GM10266 (cell line): ENCODE data around the gene FFAR4.
"Not testable (repeated sequence)": the region's sequence is repeated elsewhere in the genome, so short reads cannot be mapped to it uniquely, and the experiment has no call there.

Experiments used
- DNase-seq: peaks from one replicate; pipeline ENCODE4 v3.0.0; 2012; ENCODE audit errors: extremely low spot score
- TF ChIP-seq, protein P1 (sequence below): IDR thresholded peaks from 2 replicates; pipeline ENCODE4 v1.5.1; 2012; ENCODE audit warnings: mild to moderate bottlenecking, low read depth; ENCODE audit not compliant: control insufficient read depth, insufficient read depth; ENCODE audit errors: missing control alignments

FFAR4 gene

DNA sequence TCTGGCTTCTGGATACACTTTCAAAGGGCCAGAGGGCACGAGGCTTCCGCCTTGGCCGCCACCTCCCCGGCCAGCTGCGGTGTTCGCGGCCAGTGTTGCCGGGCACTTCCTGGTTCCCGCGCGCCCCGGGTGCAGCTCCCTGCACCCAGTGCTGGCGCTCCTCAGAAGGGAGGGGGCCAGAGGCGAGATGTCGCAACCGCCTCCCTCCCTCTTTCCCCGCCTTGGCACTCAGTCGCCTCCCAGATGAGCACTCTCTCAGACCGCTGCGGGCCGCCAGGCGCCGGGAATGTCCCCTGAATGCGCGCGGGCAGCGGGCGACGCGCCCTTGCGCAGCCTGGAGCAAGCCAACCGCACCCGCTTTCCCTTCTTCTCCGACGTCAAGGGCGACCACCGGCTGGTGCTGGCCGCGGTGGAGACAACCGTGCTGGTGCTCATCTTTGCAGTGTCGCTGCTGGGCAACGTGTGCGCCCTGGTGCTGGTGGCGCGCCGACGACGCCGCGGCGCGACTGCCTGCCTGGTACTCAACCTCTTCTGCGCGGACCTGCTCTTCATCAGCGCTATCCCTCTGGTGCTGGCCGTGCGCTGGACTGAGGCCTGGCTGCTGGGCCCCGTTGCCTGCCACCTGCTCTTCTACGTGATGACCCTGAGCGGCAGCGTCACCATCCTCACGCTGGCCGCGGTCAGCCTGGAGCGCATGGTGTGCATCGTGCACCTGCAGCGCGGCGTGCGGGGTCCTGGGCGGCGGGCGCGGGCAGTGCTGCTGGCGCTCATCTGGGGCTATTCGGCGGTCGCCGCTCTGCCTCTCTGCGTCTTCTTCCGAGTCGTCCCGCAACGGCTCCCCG is at the start of gene FFAR4:
TSS of gene FFAR4 (plus strand) at position 231 of the 842 bp plus-strand sequence. CDS start at position 287, 56 bp downstream.
- DNase-seq, result no peak
- TF ChIP-seq, protein P1, sequence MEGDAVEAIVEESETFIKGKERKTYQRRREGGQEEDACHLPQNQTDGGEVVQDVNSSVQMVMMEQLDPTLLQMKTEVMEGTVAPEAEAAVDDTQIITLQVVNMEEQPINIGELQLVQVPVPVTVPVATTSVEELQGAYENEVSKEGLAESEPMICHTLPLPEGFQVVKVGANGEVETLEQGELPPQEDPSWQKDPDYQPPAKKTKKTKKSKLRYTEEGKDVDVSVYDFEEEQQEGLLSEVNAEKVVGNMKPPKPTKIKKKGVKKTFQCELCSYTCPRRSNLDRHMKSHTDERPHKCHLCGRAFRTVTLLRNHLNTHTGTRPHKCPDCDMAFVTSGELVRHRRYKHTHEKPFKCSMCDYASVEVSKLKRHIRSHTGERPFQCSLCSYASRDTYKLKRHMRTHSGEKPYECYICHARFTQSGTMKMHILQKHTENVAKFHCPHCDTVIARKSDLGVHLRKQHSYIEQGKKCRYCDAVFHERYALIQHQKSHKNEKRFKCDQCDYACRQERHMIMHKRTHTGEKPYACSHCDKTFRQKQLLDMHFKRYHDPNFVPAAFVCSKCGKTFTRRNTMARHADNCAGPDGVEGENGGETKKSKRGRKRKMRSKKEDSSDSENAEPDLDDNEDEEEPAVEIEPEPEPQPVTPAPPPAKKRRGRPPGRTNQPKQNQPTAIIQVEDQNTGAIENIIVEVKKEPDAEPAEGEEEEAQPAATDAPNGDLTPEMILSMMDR, result no peak

DNA sequence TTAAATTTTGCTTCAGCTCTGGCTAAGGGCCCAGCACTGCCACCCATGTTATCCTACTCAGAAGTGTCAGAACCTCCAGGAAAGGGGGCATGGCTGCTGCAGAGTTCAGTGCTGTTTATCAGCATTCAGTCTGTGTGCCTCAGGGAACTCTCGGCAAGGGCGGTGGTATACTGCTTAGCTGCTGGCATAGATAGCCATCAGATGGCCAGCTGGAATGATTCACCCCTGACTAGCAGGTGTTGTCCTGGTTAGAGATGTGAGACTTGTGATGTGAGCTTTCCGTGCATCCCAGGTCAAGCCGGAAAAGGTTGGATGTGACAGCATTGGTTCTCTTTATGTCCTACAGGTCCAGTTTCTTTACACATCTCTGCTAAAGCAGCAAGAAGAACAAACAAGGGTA is 47.9 kb upstream of the FFAR4 start:
- TF ChIP-seq, protein P1, result no peak
- no peak for DNase-seq

DNA sequence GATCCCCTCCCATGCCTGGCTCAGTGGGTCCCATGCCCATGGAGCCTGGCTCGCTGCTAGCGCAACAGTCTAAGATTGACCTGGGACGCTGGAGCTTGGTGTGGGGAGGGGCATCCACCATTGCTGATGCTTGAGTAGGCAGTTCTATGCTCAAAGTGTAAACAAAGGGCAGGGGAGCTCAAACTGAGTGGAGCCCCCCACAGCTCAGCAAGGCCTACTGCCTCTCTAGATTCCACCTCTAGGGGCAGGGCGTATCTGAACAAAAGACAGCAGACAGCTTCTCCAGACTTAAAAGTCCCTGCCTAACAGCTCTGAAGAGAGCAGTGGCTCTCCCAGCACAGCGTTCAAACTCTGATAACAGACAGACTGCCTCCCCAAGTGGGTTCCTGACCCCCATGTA is 31.2 kb upstream of the FFAR4 start:
- TF ChIP-seq, protein P1, result no peak
- no peak for DNase-seq

DNA sequence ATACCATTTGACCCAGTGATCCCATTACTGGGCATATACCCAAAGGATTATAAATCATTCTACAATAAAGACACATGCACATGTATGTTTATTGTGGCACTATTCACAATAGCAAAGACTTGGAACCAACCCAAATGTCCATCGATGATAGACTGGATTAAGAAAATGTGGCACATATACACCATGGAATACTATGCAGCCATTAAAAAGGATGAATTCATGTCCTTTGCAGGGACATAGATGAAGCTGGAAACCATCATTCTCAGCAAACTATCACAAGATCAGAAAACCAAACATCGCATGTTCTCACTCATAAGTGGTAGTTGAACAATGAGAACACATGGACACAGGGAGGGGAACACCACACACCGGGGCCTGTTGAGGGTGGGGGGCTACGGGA is 25.6 kb upstream of the FFAR4 start:
- DNase-seq, result not testable (repeated sequence)

DNA sequence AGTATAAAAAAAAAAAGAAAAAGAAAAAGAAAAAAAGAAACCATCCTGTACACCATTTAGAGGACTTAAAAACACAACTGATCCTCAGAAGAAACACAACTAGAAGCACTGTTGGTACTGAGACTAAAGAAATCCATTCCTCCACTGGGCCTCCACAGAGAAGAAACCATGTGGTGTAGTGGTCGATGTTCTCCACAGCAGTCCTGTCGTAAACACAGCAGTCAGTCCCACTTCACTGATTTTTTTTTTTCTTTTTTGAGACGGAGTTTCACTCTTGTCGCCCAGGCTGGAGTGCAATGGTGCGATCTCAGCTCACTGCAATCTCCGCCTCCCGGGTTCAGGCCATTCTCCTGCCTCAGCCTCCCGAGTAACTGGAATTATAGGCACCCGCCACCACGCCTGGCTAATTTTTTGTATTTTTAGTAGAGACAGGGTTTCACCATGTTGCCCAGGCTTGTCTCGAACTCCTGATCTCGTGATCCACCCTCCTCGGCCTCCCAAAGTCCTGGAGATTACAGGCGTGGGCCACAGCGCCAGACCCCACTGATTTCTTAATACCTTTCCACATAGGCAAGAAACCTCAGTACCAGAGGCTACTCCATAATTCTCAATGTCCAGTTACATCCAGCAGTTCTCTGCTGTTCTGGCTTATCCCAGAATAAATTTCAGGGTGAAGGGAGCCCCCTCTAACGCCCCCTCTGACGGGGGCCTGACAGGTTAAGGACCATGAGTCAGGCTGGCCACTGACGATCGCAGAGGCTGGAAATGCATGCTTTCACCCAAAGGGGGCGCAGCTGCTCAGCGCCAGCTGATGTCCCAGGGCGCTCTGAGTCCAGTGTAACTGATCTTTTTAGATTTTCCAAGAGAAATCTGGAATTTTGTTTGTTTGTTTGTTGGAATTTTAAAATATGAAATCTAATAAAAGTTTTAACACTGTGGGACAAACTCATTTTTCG is 24.8 kb upstream of the FFAR4 start:
- DNase-seq, result no peak
- TF ChIP-seq, protein P1, result peak; percentile 62

DNA sequence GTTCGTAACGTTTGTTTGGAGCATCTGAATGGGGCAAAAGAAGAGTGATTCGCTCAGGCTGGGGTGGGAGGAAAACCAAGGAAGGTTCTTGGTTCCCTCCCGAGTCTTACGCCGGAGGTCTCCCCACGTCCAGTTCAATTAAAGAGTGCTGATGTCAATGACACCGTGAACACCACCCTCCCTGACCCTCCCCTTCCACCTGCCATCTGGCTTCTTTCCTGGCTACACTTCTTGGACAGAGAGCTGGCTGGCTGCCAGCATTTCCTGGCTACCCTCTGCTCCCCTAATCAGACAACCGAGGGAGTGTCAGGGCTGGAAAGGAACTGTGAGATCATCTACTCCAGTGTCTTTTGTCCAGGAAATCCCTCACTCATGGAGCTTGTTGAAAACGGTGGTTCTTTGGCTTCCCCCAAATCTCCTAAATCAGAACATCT is 24.1 kb upstream of the FFAR4 start:
- TF ChIP-seq, protein P1, result peak; percentile 1
- DNase-seq, result no peak

DNA sequence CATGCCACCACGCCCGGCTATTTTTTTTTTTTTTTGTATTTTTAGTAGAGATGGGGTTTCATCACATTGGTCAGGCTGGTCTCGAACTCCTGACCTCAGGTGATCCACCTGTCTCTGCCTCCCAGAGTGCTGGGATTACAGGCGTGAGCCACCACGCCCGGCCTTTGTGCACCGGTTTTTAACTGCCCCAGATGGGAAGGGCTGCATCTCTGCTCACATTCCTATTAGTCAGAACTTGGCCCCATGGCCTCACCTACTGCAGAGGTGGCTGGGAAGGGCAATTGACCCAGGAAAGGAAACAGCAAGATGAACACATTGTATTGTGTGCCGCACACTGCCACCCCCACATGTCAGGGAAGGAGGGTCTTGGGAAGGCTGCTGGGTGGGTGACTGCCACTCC is 19.5 kb upstream of the FFAR4 start:
- DNase-seq, result not testable (repeated sequence)

DNA sequence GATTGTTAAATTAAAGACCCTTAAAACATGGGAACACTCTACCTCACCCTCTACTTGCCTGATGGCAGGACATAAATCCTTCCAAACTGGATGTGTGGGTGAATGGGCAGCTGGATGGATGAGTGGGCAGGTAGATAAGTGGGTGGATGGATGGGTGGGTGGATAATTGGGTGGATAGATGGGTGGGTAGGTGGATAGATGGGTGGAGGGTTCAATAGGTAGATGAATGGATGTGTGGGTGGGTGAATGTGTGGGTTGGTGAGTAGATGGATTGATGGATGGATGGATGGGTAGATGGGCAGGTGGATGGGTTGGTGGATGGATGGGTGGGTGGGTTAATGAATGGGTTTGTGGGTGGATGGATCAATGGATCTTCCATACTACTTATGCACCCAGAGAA is 18.9 kb upstream of the FFAR4 start:
- TF ChIP-seq, protein P1, result no peak
- no peak for DNase-seq
